Measurements from ENCODE around the gene CSHL1. TPM values are rescaled to one million over a fixed set of nuclear protein-coding genes. Genes with fewer than 3 reads are reported as not detected.
"Not testable (repeated sequence)": the region's sequence is repeated elsewhere in the genome, so short reads cannot be mapped to it uniquely, and the experiment has no call there.

CSHL1 gene
- total and polyA plus RNA-seq, 3 experiments from 2014 or later = not detected

- H3K27me3 Mint-ChIP-seq; H3K4me1 ChIP-seq (ENCODE audit: insufficient read depth, low read length); H3K4me3 ChIP-seq (ENCODE audit: low read length); H3K4me3 Mint-ChIP-seq; H3K9me3 Mint-ChIP-seq; DNase-seq; H3K36me3 Mint-ChIP-seq; H3K36me3 ChIP-seq (ENCODE audit: insufficient read depth, low read length); POLR2A ChIA-PET; H3K27ac Mint-ChIP-seq; H3K27ac ChIP-seq (ENCODE audit: low read depth, low read length); H3K27me3 ChIP-seq (ENCODE audit: insufficient read depth, low read length, poor library complexity, severe bottlenecking); H3K9me3 ChIP-seq (ENCODE audit: low read length): not testable (repeated sequence)
- CTCF ChIA-PET = interaction anchor here (0.7 to 15.5 kb wide), 4 partner anchors 24 to 426 kb away, joined by 3 to 212 read pairs (median 10); no protein-coding TSS in a partner anchor
- H3K4me1 Mint-ChIP-seq = peaks cover 6 to 10% (median 10%) of the 10 kb centered on the region in 3 donors
These were observed 11.3 kb upstream of the CSHL1 start for GRCh38 chr17:63922402-63922801.

GRCh38 chr17:63920779-63921178 lies 9.7 kb upstream of the CSHL1 start:
- H3K4me1 ChIP-seq (ENCODE audit: insufficient read depth, low read length); H3K9me3 ChIP-seq (ENCODE audit: low read length); H3K27me3 Mint-ChIP-seq; H3K27ac ChIP-seq (ENCODE audit: low read depth, low read length); H3K27me3 ChIP-seq (ENCODE audit: insufficient read depth, low read length, poor library complexity, severe bottlenecking); H3K9me3 Mint-ChIP-seq; H3K4me3 Mint-ChIP-seq; H3K36me3 ChIP-seq (ENCODE audit: insufficient read depth, low read length); H3K4me3 ChIP-seq (ENCODE audit: low read length); DNase-seq; POLR2A ChIA-PET; H3K36me3 Mint-ChIP-seq: not testable (repeated sequence)
- H3K4me1 Mint-ChIP-seq = peaks cover 6 to 10% (median 10%) of the 10 kb centered on the region in 3 donors
- CTCF ChIA-PET = interaction anchor here (0.9 to 15.5 kb wide), 12 partner anchors 10 to 211 kb away, joined by 3 to 212 read pairs (median 14); partner anchors contain the start of genes CD79B, CSHL1, ERN1 and ICAM2
- H3K27ac Mint-ChIP-seq = peak overlapping the region in 1 of 8 donors; percentile 42

GRCh38 chr17:63920050-63920449 lies 9.0 kb upstream of the CSHL1 start:
- H3K4me3 Mint-ChIP-seq; H3K36me3 ChIP-seq (ENCODE audit: insufficient read depth, low read length): not testable (repeated sequence)
- POLR2A ChIA-PET = interaction anchor here (0.7 to 2.5 kb wide), 5 partner anchors 47 to 226 kb away, joined by 4 to 13 read pairs (median 7); partner anchors contain the start of gene ICAM2

GRCh38 chr17:63919311-63919723 lies 8.3 kb upstream of the CSHL1 start:
- Mint-ChIP-seq H3K4me1 (peaks cover 6 to 10% (median 10%) of the 10 kb centered on the region in 3 donors), H3K27ac (peak overlapping the region in 5 of 8 donors; percentile 17 to 78 (median 63)), H3K4me3 (no peak overlapping the region), H3K27me3 (peaks cover 0 to 3% of the 10 kb centered on the region in 2 donors), H3K9me3 (no peaks in the 10 kb centered on the region), H3K36me3 (no peaks in the 10 kb centered on the region)
- Histone ChIP-seq H3K27ac (ENCODE audit: low read depth, low read length) (no peak overlapping the region), H3K4me1 (ENCODE audit: insufficient read depth, low read length) (peaks cover 8% of the 10 kb centered on the region), H3K4me3 (ENCODE audit: low read length) (no peak overlapping the region), H3K27me3 (ENCODE audit: insufficient read depth, low read length, poor library complexity, severe bottlenecking) (no peaks in the 10 kb centered on the region), H3K36me3 (ENCODE audit: insufficient read depth, low read length) (no peaks in the 10 kb centered on the region), H3K9me3 (ENCODE audit: low read length) (no peaks in the 10 kb centered on the region)
- ChIA-PET POLR2A (interaction anchor here (0.7 to 2.5 kb wide), 5 partner anchors 48 to 227 kb away, joined by 4 to 13 read pairs (median 7); partner anchors contain the start of gene ICAM2), CTCF (interaction anchor here (0.8 to 15.5 kb wide), 48 partner anchors 8 to 363 kb away, joined by 3 to 212 read pairs (median 4); partner anchors contain the start of genes CD79B, CSHL1, ERN1 and ICAM2)
- peak; percentile 57 to 81 (median 71) for DNase-seq

More at GRCh38 chr17:63920050-63920449, 9.0 kb upstream of the CSHL1 start:
- not testable (repeated sequence) for H3K36me3 Mint-ChIP-seq; H3K9me3 ChIP-seq (ENCODE audit: low read length); H3K27me3 ChIP-seq (ENCODE audit: insufficient read depth, low read length, poor library complexity, severe bottlenecking); H3K27ac ChIP-seq (ENCODE audit: low read depth, low read length); H3K4me1 ChIP-seq (ENCODE audit: insufficient read depth, low read length); H3K4me3 ChIP-seq (ENCODE audit: low read length); H3K27me3 Mint-ChIP-seq; DNase-seq; H3K9me3 Mint-ChIP-seq
- H3K4me1 Mint-ChIP-seq = peaks cover 6 to 10% (median 10%) of the 10 kb centered on the region in 3 donors
- peak overlapping the region in 2 of 8 donors; percentile 55 to 58 for H3K27ac Mint-ChIP-seq
- CTCF ChIA-PET = interaction anchor here (0.8 to 15.5 kb wide), 40 partner anchors 7 to 234 kb away, joined by 3 to 212 read pairs (median 5); partner anchors contain the start of genes CD79B, CSHL1, ERN1 and ICAM2

- not testable (repeated sequence) for H3K9me3 ChIP-seq (ENCODE audit: low read length); H3K4me3 ChIP-seq (ENCODE audit: low read length); H3K27me3 ChIP-seq (ENCODE audit: insufficient read depth, low read length, poor library complexity, severe bottlenecking); H3K36me3 ChIP-seq (ENCODE audit: insufficient read depth, low read length); H3K27ac ChIP-seq (ENCODE audit: low read depth, low read length); H3K27me3 Mint-ChIP-seq; H3K9me3 Mint-ChIP-seq; H3K4me1 ChIP-seq (ENCODE audit: insufficient read depth, low read length); DNase-seq; H3K36me3 Mint-ChIP-seq; H3K4me3 Mint-ChIP-seq
- POLR2A ChIA-PET = interaction anchor here (1.2 to 2.5 kb wide), 3 partner anchors 101 to 215 kb away, joined by 4 to 13 read pairs (median 9); partner anchors contain the start of gene ICAM2
- Mint-ChIP-seq H3K4me1 (peaks cover 6 to 10% (median 10%) of the 10 kb centered on the region in 3 donors), H3K27ac (peak within 1 kb of the TSS in 5 of 8 donors; percentile 17 to 78 (median 63))
- CTCF ChIA-PET = interaction anchor here (0.9 to 15.5 kb wide), 43 partner anchors 8 to 364 kb away, joined by 3 to 212 read pairs (median 5); partner anchors contain the start of genes CD79B, CSHL1, ERN1 and ICAM2
These were observed 7.8 kb upstream of the CSHL1 start, which contains the start of gene GH1 for GRCh38 chr17:63918789-63919305. TSS of gene GH1 (minus strand) at chr17:63918839. CDS start at chr17:63918776, 63 bp downstream.

GRCh38 chr17:63918305-63918704 lies 7.2 kb upstream of the CSHL1 start:
- Mint-ChIP-seq H3K9me3 (no peaks in the 10 kb centered on the region), H3K27me3 (peaks cover 0 to 3% of the 10 kb centered on the region in 2 donors), H3K36me3 (no peaks in the 10 kb centered on the region), H3K27ac (no peak overlapping the region), H3K4me3 (no peak overlapping the region), H3K4me1 (peaks cover 6 to 10% (median 10%) of the 10 kb centered on the region in 3 donors)
- H3K27me3 ChIP-seq (ENCODE audit: insufficient read depth, low read length, poor library complexity, severe bottlenecking) = no peaks in the 10 kb centered on the region
- H3K4me1 ChIP-seq (ENCODE audit: insufficient read depth, low read length) = peaks cover 8% of the 10 kb centered on the region
- ChIA-PET POLR2A (interaction anchor here (2.5 kb wide), 1 partner anchor 107 kb away, joined by 13 read pairs; no protein-coding TSS in a partner anchor), CTCF (interaction anchor here (1.0 to 15.5 kb wide), 22 partner anchors 7 to 364 kb away, joined by 3 to 212 read pairs (median 10); partner anchors contain the start of genes CD79B, CSHL1, ERN1 and ICAM2)
- no peak overlapping the region for H3K27ac ChIP-seq (ENCODE audit: low read depth, low read length)
- H3K4me3 ChIP-seq (ENCODE audit: low read length) = no peak overlapping the region
- no peaks in the 10 kb centered on the region for H3K36me3 ChIP-seq (ENCODE audit: insufficient read depth, low read length)
- no peaks in the 10 kb centered on the region for H3K9me3 ChIP-seq (ENCODE audit: low read length)
- DNase-seq = no peak

- H3K9me3 ChIP-seq (ENCODE audit: low read length) = no peaks in the 10 kb centered on the region
- H3K4me1 ChIP-seq (ENCODE audit: insufficient read depth, low read length) = peaks cover 8% of the 10 kb centered on the region
- Mint-ChIP-seq H3K36me3 (no peaks in the 10 kb centered on the region), H3K9me3 (no peaks in the 10 kb centered on the region), H3K27ac (no peak overlapping the region), H3K4me1 (peaks cover 6 to 10% (median 10%) of the 10 kb centered on the region in 3 donors), H3K27me3 (peaks cover 0 to 3% of the 10 kb centered on the region in 2 donors), H3K4me3 (no peak overlapping the region)
- H3K27ac ChIP-seq (ENCODE audit: low read depth, low read length) = no peak overlapping the region
- no peak overlapping the region for H3K4me3 ChIP-seq (ENCODE audit: low read length)
- no peaks in the 10 kb centered on the region for H3K27me3 ChIP-seq (ENCODE audit: insufficient read depth, low read length, poor library complexity, severe bottlenecking)
- POLR2A ChIA-PET = interaction anchor here (2.5 kb wide), 1 partner anchor 108 kb away, joined by 13 read pairs; no protein-coding TSS in a partner anchor
- H3K36me3 ChIP-seq (ENCODE audit: insufficient read depth, low read length) = no peaks in the 10 kb centered on the region
- no peak for DNase-seq
- CTCF ChIA-PET = interaction anchor here (1.0 to 15.5 kb wide), 10 partner anchors 13 to 214 kb away, joined by 3 to 212 read pairs (median 12); partner anchors contain the start of genes ERN1 and ICAM2
These were observed 6.6 kb upstream of the CSHL1 start for GRCh38 chr17:63917646-63918045.

- not testable (repeated sequence) for H3K9me3 ChIP-seq (ENCODE audit: low read length); H3K36me3 ChIP-seq (ENCODE audit: insufficient read depth, low read length); H3K27ac ChIP-seq (ENCODE audit: low read depth, low read length); H3K4me3 ChIP-seq (ENCODE audit: low read length); H3K9me3 Mint-ChIP-seq; H3K27me3 ChIP-seq (ENCODE audit: insufficient read depth, low read length, poor library complexity, severe bottlenecking); H3K27ac Mint-ChIP-seq; H3K27me3 Mint-ChIP-seq; H3K4me1 ChIP-seq (ENCODE audit: insufficient read depth, low read length); H3K36me3 Mint-ChIP-seq; DNase-seq; H3K4me3 Mint-ChIP-seq
- ChIA-PET POLR2A (interaction anchor here (2.5 kb wide), 1 partner anchor 108 kb away, joined by 13 read pairs; no protein-coding TSS in a partner anchor), CTCF (interaction anchor here (1.0 to 15.5 kb wide), 7 partner anchors 12 to 215 kb away, joined by 3 to 212 read pairs (median 18); partner anchors contain the start of genes ERN1 and ICAM2)
- peaks cover 6 to 10% (median 10%) of the 10 kb centered on the region in 3 donors for H3K4me1 Mint-ChIP-seq
These were observed 6.1 kb upstream of the CSHL1 start for GRCh38 chr17:63917206-63917605.
